Endothelial cell (in vitro differentiated cells): Measurements from ENCODE around the gene SH3RF1. TPM values are rescaled to one million over a fixed set of nuclear protein-coding genes. Genes with fewer than 3 reads are reported as not detected.

ENCODE experiments used
- DNase-seq: peaks from one replicate; pipeline ENCODE4 v3.0.0; 2021; ENCODE audit warnings: low spot score
- H3K27ac Mint-ChIP-seq: one replicate; pipeline ENCODE4 v1.8.0; 2021; ENCODE audit warnings: mixed read lengths, inconsistent platforms; ENCODE audit not compliant: unreplicated experiment
- H3K27me3 Mint-ChIP-seq: one replicate; pipeline ENCODE4 v1.8.0; 2021; ENCODE audit warnings: mild to moderate bottlenecking, moderate library complexity, mixed read lengths, inconsistent platforms; ENCODE audit not compliant: unreplicated experiment
- H3K36me3 Mint-ChIP-seq: one replicate; pipeline ENCODE4 v1.8.0; 2021; ENCODE audit warnings: mild to moderate bottlenecking, low read depth, mixed read lengths, inconsistent platforms; ENCODE audit not compliant: unreplicated experiment
- H3K4me1 Mint-ChIP-seq: one replicate; pipeline ENCODE4 v1.8.0; 2021; ENCODE audit warnings: mild to moderate bottlenecking, mixed read lengths, inconsistent platforms; ENCODE audit not compliant: unreplicated experiment
- H3K4me3 Mint-ChIP-seq: one replicate; pipeline ENCODE4 v1.8.0; 2021; ENCODE audit warnings: mild to moderate bottlenecking, mixed read lengths, inconsistent platforms; ENCODE audit not compliant: unreplicated experiment
- H3K9me3 Mint-ChIP-seq: one replicate; pipeline ENCODE4 v1.8.0; 2021; ENCODE audit warnings: mixed read lengths, inconsistent platforms; ENCODE audit not compliant: unreplicated experiment
- CTCF ChIP-seq: fragments of 200-600 bp; sonication (generic); IDR thresholded peaks from one replicate; pipeline ENCODE4 v1.5.0; 2021; ENCODE audit warnings: antibody characterized with exemption; ENCODE audit not compliant: unreplicated experiment
- total RNA-seq: library from RNA; stranded (reverse); fragmentation: NEBNext Ultra II Directional; extraction: Animal tissue kit (Norgen Biotek cat#: 25700); gene quantifications from one replicate; pipeline ENCODE4 v1.2.1, GENCODE V29; 2021; ENCODE audit not compliant: unreplicated experiment

The SH3RF1 gene
- total RNA-seq, 1 donor from 2014 or later: 23.5 TPM

GRCh38 chr4:169268951-169269760 lies 1.6 kb downstream of the SH3RF1 start:
- Mint-ChIP-seq H3K4me3 (peak overlapping the region; percentile 97), H3K27ac (peak overlapping the region; percentile 88), H3K4me1 (peaks cover 36% of the 10 kb centered on the region), H3K9me3 (no peaks in the 10 kb centered on the region), H3K36me3 (peaks cover 14% of the 10 kb centered on the region), H3K27me3 (peaks cover 3% of the 10 kb centered on the region)
- no peak for DNase-seq
- no peak for TF ChIP-seq CTCF

DNA sequence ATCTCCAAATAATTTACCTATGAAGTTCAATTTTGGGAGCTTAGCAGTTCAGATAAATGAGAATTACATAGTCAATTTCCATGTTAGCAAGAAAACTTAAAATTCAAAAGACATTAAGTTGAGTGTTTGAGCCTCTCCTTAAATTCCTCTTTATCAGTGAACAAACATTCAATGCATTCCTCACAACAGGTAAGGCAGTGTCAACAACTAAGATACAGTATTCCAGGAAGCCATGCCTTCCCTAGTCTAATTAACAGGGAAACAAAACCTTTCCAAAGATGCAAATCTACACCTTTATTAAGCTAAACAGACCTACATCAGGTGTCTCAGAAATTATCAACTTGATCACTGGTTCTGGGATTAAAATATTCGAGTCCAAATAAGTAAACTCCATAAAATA lies 3.7 kb downstream of the SH3RF1 start:
- Mint-ChIP-seq H3K4me3 (no peak overlapping the region), H3K4me1 (peaks cover 43% of the 10 kb centered on the region), H3K27me3 (peaks cover 7% of the 10 kb centered on the region), H3K9me3 (no peaks in the 10 kb centered on the region), H3K36me3 (peaks cover 29% of the 10 kb centered on the region), H3K27ac (no peak overlapping the region)
- no peak for DNase-seq
- no peak for TF ChIP-seq CTCF

DNA sequence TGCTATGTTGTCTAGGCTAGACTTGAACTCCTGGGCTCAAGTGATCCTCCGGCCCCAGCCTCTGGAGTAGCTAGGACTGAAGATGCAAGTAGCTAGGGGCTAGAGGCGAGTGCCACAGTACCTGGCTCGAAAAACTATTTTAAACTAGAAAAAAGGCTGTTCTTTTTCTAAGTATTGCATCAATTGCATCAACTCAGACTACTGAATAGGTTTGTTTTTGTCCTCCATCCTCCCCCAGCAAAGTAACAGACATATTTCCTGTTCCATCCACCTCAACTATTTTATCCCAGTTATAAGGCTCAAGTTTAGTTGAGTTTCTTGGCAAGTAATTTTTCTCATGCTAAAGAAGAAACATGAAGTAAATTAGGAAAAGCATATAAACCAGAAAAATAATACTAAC lies 4.1 kb downstream of the SH3RF1 start:
- DNase-seq: no peak
- Mint-ChIP-seq H3K36me3 (peaks cover 29% of the 10 kb centered on the region), H3K4me1 (peaks cover 43% of the 10 kb centered on the region), H3K4me3 (no peak overlapping the region), H3K27me3 (peaks cover 7% of the 10 kb centered on the region), H3K27ac (no peak overlapping the region), H3K9me3 (no peaks in the 10 kb centered on the region)
- TF ChIP-seq CTCF: no peak

DNA sequence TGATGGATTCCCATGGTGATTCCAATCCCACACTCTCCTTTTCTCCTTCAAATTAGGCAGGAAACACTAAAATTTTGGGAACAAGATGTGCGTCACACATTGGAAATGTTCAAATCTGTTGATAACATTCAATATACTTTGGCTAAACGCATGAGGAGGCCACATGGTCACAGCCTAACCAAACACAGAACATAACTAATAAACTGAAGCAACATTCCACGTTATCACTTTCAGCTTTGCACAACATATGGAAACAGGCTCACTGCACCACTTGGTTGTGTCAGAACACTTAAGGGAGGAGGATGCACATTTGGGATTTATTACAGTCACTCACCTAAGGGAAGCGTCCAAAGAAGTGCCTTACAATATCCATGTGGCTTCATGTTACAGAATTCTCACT lies 4.7 kb downstream of the SH3RF1 start:
- H3K4me1 Mint-ChIP-seq: peaks cover 48% of the 10 kb centered on the region

More for the DNA sequence above, 4.7 kb downstream of the SH3RF1 start:
- peak overlapping the region; percentile 20 for H3K27ac Mint-ChIP-seq
- no peak for DNase-seq
- no peak for TF ChIP-seq CTCF
- H3K9me3 Mint-ChIP-seq: no peaks in the 10 kb centered on the region
- peaks cover 29% of the 10 kb centered on the region for H3K36me3 Mint-ChIP-seq
- H3K4me3 Mint-ChIP-seq: no peak overlapping the region
- peaks cover 7% of the 10 kb centered on the region for H3K27me3 Mint-ChIP-seq
